H1 (cell line): ENCODE results near the gene BNC2. TPM values are rescaled to one million over a fixed set of nuclear protein-coding genes. Genes with fewer than 3 reads are reported as not detected.
A peak's percentile ranks its signal among the peaks of the same experiment; 100 is the strongest.

Source experiments
- CTCF ChIA-PET: fragments of 300-600 bp; sonication (Branson Sonifier 250); formaldehyde crosslinking; loops from one replicate; lab custom pipeline; 2021; ENCODE audit not compliant: partially characterized antibody; lab: Charles Lee
- POLR2A ChIA-PET: fragments of 300-600 bp; sonication (Branson Sonifier 250); formaldehyde crosslinking; loops from one replicate; lab custom pipeline; 2021; ENCODE audit warnings: inconsistent platforms; ENCODE audit not compliant: partially characterized antibody; lab: Charles Lee
- DNase-seq, 2 experiments: peaks; one replicate each; pipeline versions ENCODE4 v3.0.0 to v3.0.0-alpha.2; 2010 to 2022; ENCODE audit warnings: low spot score in 2 of 2, low read depth in 1 of 2, mixed read lengths in 1 of 2
- FAIRE-seq: peaks from 2 replicates; lab custom pipeline; 2011; peaks lifted over from hg19 to GRCh38; lab: Jason Lieb, UNC
- H2AFZ ChIP-seq: 2 replicates; pipeline ENCODE4 v1.8.1; 2012; ENCODE audit warnings: low read length, inconsistent platforms
- H2AK5ac ChIP-seq: 2 replicates; pipeline ENCODE4 v1.6.1; 2013; ENCODE audit warnings: low read depth, low read length
- H2BK120ac ChIP-seq: replicated peaks from 2 replicates; pipeline ENCODE3; 2013; ENCODE audit warnings: low read depth, low read length, inconsistent platforms
- H2BK12ac ChIP-seq: 2 replicates; pipeline ENCODE4 v1.6.1; 2013; ENCODE audit warnings: low read depth, low read length
- H2BK15ac ChIP-seq: 2 replicates; pipeline ENCODE4 v1.6.1; 2013; ENCODE audit warnings: low read length
- H2BK20ac ChIP-seq: 2 replicates; pipeline ENCODE4 v1.6.1; 2013; ENCODE audit warnings: low read length
- H2BK5ac ChIP-seq: 2 replicates; pipeline ENCODE4 v1.6.1; 2013; ENCODE audit warnings: low read depth, low read length
- H3K14ac ChIP-seq: 2 replicates; pipeline ENCODE4 v1.6.1; 2013; ENCODE audit warnings: inconsistent platforms; ENCODE audit not compliant: insufficient read length
- H3K18ac ChIP-seq: 2 replicates; pipeline ENCODE4 v1.6.1; 2013; ENCODE audit warnings: low read length; ENCODE audit errors: extremely low read depth
- H3K23ac ChIP-seq: 2 replicates; pipeline ENCODE4 v1.6.1; 2013; ENCODE audit warnings: inconsistent platforms; ENCODE audit not compliant: insufficient read length
- H3K23me2 ChIP-seq: 2 replicates; pipeline ENCODE4 v1.6.1; 2013; ENCODE audit warnings: low read depth, low read length
- H3K27ac ChIP-seq: 2 replicates; pipeline ENCODE4 v1.6.1; 2011; ENCODE audit warnings: low read depth, low read length, inconsistent platforms
- H3K27me3 ChIP-seq, 4 experiments: replicated peaks in 1 of 4; 1 replicate in 1 of 4; 2 replicates in 3 of 4; pipeline versions ENCODE4 v1.6.1 to v1.8.1; 2011 to 2013; ENCODE audit warnings: low read length in 3 of 4, mild to moderate bottlenecking in 3 of 4, inconsistent platforms in 2 of 4, mixed read lengths in 2 of 4, moderate library complexity in 1 of 4; ENCODE audit not compliant: control insufficient read depth in 3 of 4, insufficient read depth in 3 of 4; ENCODE audit errors: extremely low read depth in 1 of 4
- H3K36me3 ChIP-seq, 4 experiments: 2 replicates each; pipeline versions ENCODE4 v1.6.1 to v1.8.1; 2011 to 2013; ENCODE audit warnings: mild to moderate bottlenecking in 4 of 4, low read length in 3 of 4, moderate library complexity in 2 of 4, control low read depth in 1 of 4, inconsistent platforms in 1 of 4; ENCODE audit not compliant: insufficient read depth in 4 of 4, control insufficient read depth in 2 of 4
- H3K4ac ChIP-seq: replicated peaks from 2 replicates; pipeline ENCODE3; 2013; ENCODE audit warnings: low read length, low read depth, mixed read lengths, inconsistent platforms; ENCODE audit not compliant: insufficient read length
- H3K4me1 ChIP-seq, 4 experiments: replicated peaks in 1 of 4; 1 replicate in 1 of 4; 2 replicates in 3 of 4; pipeline versions ENCODE4 v1.6.1 to v1.8.1; 2011 to 2013; ENCODE audit warnings: low read length in 3 of 4, inconsistent platforms in 2 of 4, mixed read lengths in 1 of 4; ENCODE audit not compliant: insufficient read depth in 4 of 4, control insufficient read depth in 3 of 4
- H3K4me2 ChIP-seq, 2 experiments: 2 replicates each; pipeline versions ENCODE4 v1.6.1 to v1.8.1; 2011 to 2013; ENCODE audit warnings: low read depth in 2 of 2, low read length in 2 of 2, control low read depth in 1 of 2, inconsistent platforms in 1 of 2, mild to moderate bottlenecking in 1 of 2; ENCODE audit not compliant: insufficient read depth in 1 of 2
- H3K4me3 ChIP-seq, 4 experiments: fragments of 200-600, 300-600 bp in 1 of 4; sonication (generic), shearing (Covaris generic), sonication (Bioruptor Twin) in 1 of 4; 2 replicates each; pipeline versions ENCODE4 v1.5.1 to v1.8.1; 2011 to 2016; ENCODE audit warnings: low read length in 4 of 4, low read depth in 3 of 4, control low read depth in 2 of 4, inconsistent platforms in 2 of 4, mild to moderate bottlenecking in 2 of 4, mixed read lengths in 1 of 4, moderate library complexity in 1 of 4; ENCODE audit not compliant: insufficient read depth in 2 of 4; ENCODE audit errors: extremely low read depth in 1 of 4
- H3K56ac ChIP-seq: replicated peaks from 2 replicates; pipeline ENCODE3; 2013; ENCODE audit warnings: low read depth, mild to moderate bottlenecking, mixed read lengths, low read length, inconsistent platforms; ENCODE audit not compliant: insufficient read length
- H3K79me1 ChIP-seq: 2 replicates; pipeline ENCODE4 v1.6.1; 2013; ENCODE audit warnings: low read depth, low read length, control low read depth
- H3K79me2 ChIP-seq, 2 experiments: 2 replicates each; pipeline versions ENCODE4 v1.6.1 to v1.8.1; 2012 to 2013; ENCODE audit warnings: low read length in 2 of 2, mild to moderate bottlenecking in 2 of 2, inconsistent platforms in 1 of 2; ENCODE audit not compliant: insufficient read depth in 2 of 2, control insufficient read depth in 1 of 2
- H3K9ac ChIP-seq, 4 experiments: replicated peaks in 1 of 4; 1 replicate in 1 of 4; 2 replicates in 3 of 4; pipeline versions ENCODE4 v1.6.1 to v1.8.1; 2011 to 2013; ENCODE audit warnings: low read depth in 3 of 4, low read length in 3 of 4, control low read depth in 2 of 4, mild to moderate bottlenecking in 2 of 4, moderate library complexity in 2 of 4, inconsistent platforms in 1 of 4; ENCODE audit errors: extremely low read depth in 1 of 4
- H3K9me3 ChIP-seq, 2 experiments: 2 replicates each; pipeline versions ENCODE4 v1.6.1 to v1.8.1; 2012 to 2013; ENCODE audit warnings: mild to moderate bottlenecking in 2 of 2, moderate library complexity in 2 of 2, control low read depth in 1 of 2, inconsistent platforms in 1 of 2, low read depth in 1 of 2, low read length in 1 of 2, mixed read lengths in 1 of 2; ENCODE audit not compliant: insufficient read depth in 2 of 2
- H4K20me1 ChIP-seq, 2 experiments: replicated peaks in 1 of 2; 2 replicates each; pipeline versions ENCODE3 to v1.8.1; 2011 to 2013; ENCODE audit warnings: inconsistent platforms in 2 of 2, low read length in 2 of 2, mild to moderate bottlenecking in 1 of 2; ENCODE audit not compliant: insufficient read depth in 2 of 2, control insufficient read depth in 1 of 2
- H4K5ac ChIP-seq: 2 replicates; pipeline ENCODE4 v1.6.1; 2013; ENCODE audit warnings: low read length, low read depth, mixed read lengths, inconsistent platforms; ENCODE audit not compliant: insufficient read length
- H4K8ac ChIP-seq: 2 replicates; pipeline ENCODE4 v1.8.0; 2013; ENCODE audit warnings: mild to moderate bottlenecking, moderate library complexity, low read length, inconsistent platforms; ENCODE audit not compliant: insufficient read depth; ENCODE audit errors: extremely low read depth
- H4K91ac ChIP-seq: replicated peaks from 2 replicates; pipeline ENCODE3; 2013; ENCODE audit warnings: low read length, mixed read lengths, inconsistent platforms; ENCODE audit not compliant: insufficient read length
- ATF2 ChIP-seq: IDR thresholded peaks from 2 replicates; pipeline ENCODE4 v1.6.1; 2012; ENCODE audit warnings: low read length, inconsistent platforms
- CHD1 ChIP-seq: IDR thresholded peaks from 2 replicates; pipeline ENCODE4 v1.6.1; 2012; ENCODE audit warnings: low read depth, low read length, improper control_type of control experiment
- GTF2F1 ChIP-seq: IDR thresholded peaks from 2 replicates; pipeline ENCODE4 v1.6.1; 2012; ENCODE audit warnings: low read depth, low read length, improper control_type of control experiment, borderline replicate concordance
- YY1 ChIP-seq: IDR thresholded peaks from 2 replicates; pipeline ENCODE4 v1.6.1; 2011; ENCODE audit warnings: low read depth, mild to moderate bottlenecking, low read length
- ZNF274 ChIP-seq: IDR thresholded peaks from 2 replicates; pipeline ENCODE4 v1.7.0; 2012; ENCODE audit warnings: low read length, borderline replicate concordance; ENCODE audit errors: extremely low read depth
- WGBS, 2 experiments: shearing (Covaris generic) in 1 of 2; methylation state at CpG; one replicate each; pipeline versions ENCODE4 v1.1.6 to v1.1.7; 2013 to 2015; ENCODE audit warnings: low lambda C conversion rate in 2 of 2, mixed read lengths in 2 of 2, inconsistent platforms in 1 of 2, low coverage in 1 of 2, missing lambda C conversion rate in 1 of 2; ENCODE audit not compliant: insufficient replicate concordance in 2 of 2, insufficient coverage in 1 of 2, insufficient read length in 1 of 2; ENCODE audit errors: extremely low coverage in 1 of 2, missing lambda C conversion rate in 1 of 2; 5-methylcytosine and 5-hydroxymethylcytosine counted together
- polyA plus RNA-seq, 7 experiments: library from polyadenylated mRNA; depleted of rRNA in 3 of 7; stranded (reverse) in 5 of 7; unstranded in 2 of 7; fragments of >200 nt in 5 of 7; fragments of 200-250 nt in 2 of 7; gene quantifications; 1 replicate in 5 of 7; 2 replicates in 1 of 7; 4 replicates in 1 of 7; pipeline versions ENCODE4 v1.2.1 to v1.2.3, GENCODE V29; 2011 to 2013; ENCODE audit warnings: missing spikeins in 2 of 7, mixed read lengths in 2 of 7
- total RNA-seq: library from RNA; stranded (reverse); fragmentation: NEBNext Ultra II Directional; extraction: Animal tissue kit (Norgen Biotek cat#: 25700); gene quantifications from 2 replicates; pipeline ENCODE4 v1.2.1, GENCODE V29; 2021

The BNC2 gene
- total and polyA plus RNA-seq, 2 of the 8 experiments (the other 6 are each of a cell fraction or from before 2014, with no cell fraction given) = 16.0 to 26.8 TPM

- H3K27ac ChIP-seq = no peak overlapping the region
- 0 out of 2 replicates have a peak overlapping the region, but pooled peaks have one; percentile 40 for H2BK20ac ChIP-seq
- H2AK5ac ChIP-seq = no peak overlapping the region
- no peaks in the 10 kb centered on the region for H3K27me3 ChIP-seq
- FAIRE-seq (peak; percentile 24), DNase-seq (no peak)
- H4K91ac ChIP-seq = no peak overlapping the region
- POLR2A ChIA-PET = no interaction called here
- H4K5ac ChIP-seq = no peak overlapping the region
- peaks cover 0 to 9% of the 10 kb centered on the region in 2 experiments; a peak in 1 of 4 replicates for H3K79me2 ChIP-seq
- H4K8ac ChIP-seq = no peak overlapping the region
- H2AFZ ChIP-seq = no peak overlapping the region
- CTCF ChIA-PET = no interaction called here
- H3K23me2 ChIP-seq = no peaks in the 10 kb centered on the region; the same call in 1 of the 2 replicates
- H3K79me1 ChIP-seq = no peaks in the 10 kb centered on the region; the same call in 1 of the 2 replicates
- H2BK120ac ChIP-seq = no peak overlapping the region
- H4K20me1 ChIP-seq = no peaks in the 10 kb centered on the region
- H3K9me3 ChIP-seq = no peaks in the 10 kb centered on the region
- no peak overlapping the region for H3K23ac ChIP-seq
- H3K4me2 ChIP-seq = no peak overlapping the region; a peak in 1 of 4 replicates
- 76% methylated on average over 2 of the region's 2 CpGs; no CpG with 5 or more reads in 1 of the 2 experiments for WGBS, 2 experiments
- no peak overlapping the region for H3K4me3 ChIP-seq
- peaks cover 0 to 9% (median 6%) of the 10 kb centered on the region in 4 experiments; a peak in 4 of 7 replicates for H3K4me1 ChIP-seq
- no peak overlapping the region for H3K18ac ChIP-seq
- no peak overlapping the region for H3K14ac ChIP-seq
- H3K4ac ChIP-seq = no peak overlapping the region
- no peak overlapping the region for H2BK5ac ChIP-seq
- no peaks in the 10 kb centered on the region for H3K36me3 ChIP-seq
- no peak for TF ChIP-seq CHD1
- no peak for TF ChIP-seq GTF2F1
- TF ChIP-seq YY1 = no peak
- TF ChIP-seq ZNF274 = no peak
- no peak for TF ChIP-seq ATF2
- TF ChIP-seq, all 59 proteins: peak for 0
- H2BK12ac ChIP-seq = no peak overlapping the region
- no peak overlapping the region for H2BK15ac ChIP-seq
- no peak overlapping the region for H3K56ac ChIP-seq
- no peak overlapping the region for H3K9ac ChIP-seq
These were observed 261.6 kb downstream of the BNC2 start for GRCh38 chr9:16608906-16609305.
